ENCODE data around the gene PKIB.

PKIB gene

GRCh38 chr6:122609881-122610689, at the start of gene PKIB:
TSS of gene PKIB (plus strand) at chr6:122610405. CDS start at chr6:122717795, 107,390 bp downstream.
- in situ Hi-C loops (cut with HindIII; ENCODE audit: low sequenced_read_pairs) = loop anchor here (5.0 kb wide), 1 partner anchor 57 kb away; no protein-coding TSS in a partner anchor
- peak; percentile 58 for TF ChIP-seq CTCF (IDR thresholded peaks at IDR 0.05; ENCODE audit: low read depth, low read length, missing control alignments)
- DNase-seq (ENCODE audit: low read depth) = peak; percentile 44

GRCh38 chr6:122563364-122564052, 46.7 kb upstream of the PKIB start:
- TF ChIP-seq CTCF (IDR thresholded peaks at IDR 0.05; ENCODE audit: low read depth, low read length, missing control alignments) = no peak
- no peak overlapping the region for H3K4me3 ChIP-seq (ENCODE audit: low read depth, low read length)
- no peak for DNase-seq (ENCODE audit: low read depth)
- in situ Hi-C loops (cut with HindIII; ENCODE audit: low sequenced_read_pairs) = no loop called here

More at GRCh38 chr6:122609881-122610689, at the start of gene PKIB:
- H3K4me3 ChIP-seq (ENCODE audit: low read depth, low read length) = peak within 1 kb of the TSS; percentile 94

GRCh38 chr6:122564230-122564629, 46.0 kb upstream of the PKIB start:
- in situ Hi-C loops (cut with HindIII; ENCODE audit: low sequenced_read_pairs) = no loop called here
- DNase-seq (ENCODE audit: low read depth) = no peak
- no peak overlapping the region for H3K4me3 ChIP-seq (ENCODE audit: low read depth, low read length)
- no peak for TF ChIP-seq CTCF (IDR thresholded peaks at IDR 0.05; ENCODE audit: low read depth, low read length, missing control alignments)

- no peak overlapping the region for H3K4me3 ChIP-seq (ENCODE audit: low read depth, low read length)
- no peak for TF ChIP-seq CTCF (IDR thresholded peaks at IDR 0.05; ENCODE audit: low read depth, low read length, missing control alignments)
- no peak for DNase-seq (ENCODE audit: low read depth)
- in situ Hi-C loops (cut with HindIII; ENCODE audit: low sequenced_read_pairs) = no loop called here
These were observed 44.5 kb upstream of the PKIB start for GRCh38 chr6:122565708-122566107.

- H3K4me3 ChIP-seq (ENCODE audit: low read depth, low read length) = no peak overlapping the region
- in situ Hi-C loops (cut with HindIII; ENCODE audit: low sequenced_read_pairs) = no loop called here
- DNase-seq (ENCODE audit: low read depth) = no peak
- no peak for TF ChIP-seq CTCF (IDR thresholded peaks at IDR 0.05; ENCODE audit: low read depth, low read length, missing control alignments)
These were observed 43.2 kb upstream of the PKIB start for GRCh38 chr6:122567034-122567433.

GRCh38 chr6:122568350-122568749, 41.9 kb upstream of the PKIB start:
- no peak overlapping the region for H3K4me3 ChIP-seq (ENCODE audit: low read depth, low read length)
- no peak for DNase-seq (ENCODE audit: low read depth)
- no peak for TF ChIP-seq CTCF (IDR thresholded peaks at IDR 0.05; ENCODE audit: low read depth, low read length, missing control alignments)
- in situ Hi-C loops (cut with HindIII; ENCODE audit: low sequenced_read_pairs) = no loop called here

Measured in astrocyte of the cerebellum (primary cell).